ENCODE results near the gene STIM1.
A peak's percentile ranks its signal among the peaks of the same experiment; 100 is the strongest.
"Not testable (repeated sequence)": the region's sequence is repeated elsewhere in the genome, so short reads cannot be mapped to it uniquely, and the experiment has no call there.

The STIM1 gene

GRCh38 chr11:3854977-3855807 lies at the start of gene STIM1:
Gene STIM1 (plus strand): TSS chr11:3855664. CDS start chr11:3856271, 607 bp downstream.
- DNase-seq, result peak; percentile 93 to 97

DNA sequence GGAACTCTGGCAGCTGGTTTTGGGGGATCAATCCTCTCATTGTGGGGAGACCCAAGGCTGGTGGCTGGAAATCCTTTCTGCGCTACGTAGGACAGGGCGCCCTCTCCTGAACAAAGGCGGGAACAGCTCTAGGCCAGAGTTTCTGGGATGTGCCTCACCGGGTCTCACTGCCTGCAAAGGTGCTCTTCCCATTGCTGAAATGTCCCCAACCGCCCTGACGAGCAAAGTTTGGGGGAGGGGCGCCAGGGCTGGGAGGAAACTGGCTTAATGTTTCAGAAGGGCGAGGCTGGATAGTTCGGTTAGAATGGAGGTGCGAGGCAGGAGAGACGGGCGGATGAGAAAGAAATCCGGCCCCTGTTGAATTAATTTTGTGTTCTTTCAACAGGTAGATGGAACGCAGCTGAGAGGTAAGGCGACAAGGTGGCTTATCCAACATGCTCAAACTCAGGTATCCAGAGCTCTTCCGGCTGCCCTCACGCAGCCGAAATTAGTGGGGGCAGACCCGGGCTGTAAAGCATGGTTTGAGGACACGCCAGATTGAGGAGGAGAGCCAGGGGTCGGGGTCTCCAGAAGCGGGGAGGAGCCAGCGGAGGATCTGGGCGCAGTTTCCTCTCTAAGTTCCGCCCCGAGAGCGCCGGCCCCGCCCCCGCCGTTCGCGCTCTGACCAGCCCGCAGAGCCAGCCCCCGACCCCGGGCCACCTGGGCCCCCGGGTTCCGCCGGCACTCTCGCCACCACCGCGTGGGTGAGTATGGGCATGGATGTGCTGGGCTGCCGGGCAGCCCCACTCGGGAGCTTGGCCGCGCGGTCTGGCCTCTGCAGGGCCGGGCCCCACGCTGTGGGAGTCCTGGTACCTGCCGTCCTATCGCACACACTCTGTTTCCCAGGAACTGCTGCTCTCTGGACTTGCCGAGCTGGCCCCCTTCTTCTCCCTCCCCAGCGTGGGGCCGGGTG lies 47.3 kb upstream of the STIM1 start, which contains the start of gene PGAP2:
Gene PGAP2, plus strand, starts transcription at position 652 of the 952 bp plus-strand sequence. CDS start 2,700 bp downstream, outside the sequence.
- peak in 1 of 2 experiments; percentile 34 for DNase-seq

- DNase-seq, result peak in 1 of 2 experiments; percentile 9
Observed at GRCh38 chr11:3808861-3809623, 46.4 kb upstream of the STIM1 start.

GRCh38 chr11:3809624-3809928 lies 45.9 kb upstream of the STIM1 start:
- DNase-seq, result no peak

DNA sequence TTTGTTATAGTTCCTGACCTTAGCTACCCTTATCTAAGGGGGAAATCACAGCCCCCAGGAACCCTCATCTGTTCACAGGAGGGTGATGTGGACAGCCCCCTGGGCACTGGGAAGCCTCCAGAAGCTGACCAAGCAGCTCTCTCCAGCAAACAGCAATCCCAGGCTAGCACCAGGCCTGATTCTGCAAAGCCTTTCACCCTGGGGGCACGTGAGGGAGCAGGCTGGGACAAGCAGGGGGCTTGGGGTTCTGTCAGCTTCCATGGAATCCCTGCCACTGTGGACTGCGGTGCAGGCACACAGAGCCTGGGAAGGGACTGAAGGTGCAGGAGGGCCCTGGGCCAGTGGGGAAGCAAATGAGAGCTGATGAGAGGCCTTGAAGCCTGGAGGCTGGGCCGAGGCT lies 45.0 kb upstream of the STIM1 start:
- DNase-seq, result no peak

DNA sequence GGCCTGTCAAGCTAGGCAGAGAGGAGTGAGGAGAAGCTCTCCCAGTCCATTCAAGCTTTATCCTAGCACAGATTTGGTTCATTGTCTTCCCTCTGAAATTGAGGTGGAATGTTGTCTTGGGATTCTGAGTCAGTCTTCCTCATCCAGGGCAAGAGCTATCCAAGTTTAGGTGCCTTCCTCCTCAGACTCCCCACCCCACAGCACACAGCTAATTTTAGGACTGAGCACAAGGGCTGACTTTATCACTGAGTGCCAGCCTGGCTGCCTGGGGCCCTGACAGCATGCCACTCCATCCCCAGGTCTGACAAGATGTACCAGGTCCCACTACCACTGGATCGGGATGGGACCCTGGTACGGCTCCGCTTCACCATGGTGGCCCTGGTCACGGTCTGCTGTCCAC lies 44.5 kb upstream of the STIM1 start:
- DNase-seq, result no peak

DNA sequence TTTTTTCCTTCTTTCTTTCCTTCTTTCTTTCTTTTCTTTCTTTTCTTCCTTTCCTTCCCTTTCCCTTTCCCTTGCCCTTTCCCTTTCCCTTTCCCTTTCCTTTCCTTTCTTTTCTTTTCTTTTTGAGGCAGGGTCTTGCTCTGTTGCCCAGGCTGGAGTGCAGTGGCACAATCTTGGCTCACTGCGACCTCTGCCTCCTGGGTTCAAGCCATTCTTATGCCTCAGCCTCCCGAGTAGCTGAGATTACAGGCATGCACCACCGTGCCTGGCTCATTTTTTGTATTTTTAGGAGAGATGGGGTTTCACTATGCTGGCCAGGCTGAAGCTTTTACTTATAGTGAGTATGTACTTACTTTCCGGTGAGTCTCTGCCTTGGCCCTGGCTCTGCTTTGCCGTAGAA lies 40.6 kb upstream of the STIM1 start:
- not testable (repeated sequence) for DNase-seq

DNA sequence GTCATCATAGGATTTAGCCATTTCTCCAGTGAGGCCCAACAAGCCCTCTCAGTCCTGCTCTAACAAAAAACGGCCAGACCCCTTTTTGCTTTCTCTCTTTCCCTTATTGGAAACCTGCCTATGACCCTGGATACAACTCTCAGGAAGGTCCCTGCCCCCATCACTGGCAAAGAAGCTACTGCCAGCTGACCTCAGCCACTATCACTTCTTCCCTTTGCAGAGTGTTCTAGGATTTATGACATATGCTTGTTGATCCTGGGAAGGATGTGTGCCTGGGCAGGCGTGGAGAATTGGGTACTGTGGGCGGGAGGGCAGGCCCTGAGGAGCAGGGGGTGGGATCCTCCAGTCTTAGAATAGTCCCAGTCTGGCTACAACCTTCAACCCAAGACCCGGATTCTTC lies 39.6 kb upstream of the STIM1 start:
- no peak for DNase-seq

- DNase-seq, result no peak
Observed at GRCh38 chr11:3816673-3817072, 38.8 kb upstream of the STIM1 start.

DNA sequence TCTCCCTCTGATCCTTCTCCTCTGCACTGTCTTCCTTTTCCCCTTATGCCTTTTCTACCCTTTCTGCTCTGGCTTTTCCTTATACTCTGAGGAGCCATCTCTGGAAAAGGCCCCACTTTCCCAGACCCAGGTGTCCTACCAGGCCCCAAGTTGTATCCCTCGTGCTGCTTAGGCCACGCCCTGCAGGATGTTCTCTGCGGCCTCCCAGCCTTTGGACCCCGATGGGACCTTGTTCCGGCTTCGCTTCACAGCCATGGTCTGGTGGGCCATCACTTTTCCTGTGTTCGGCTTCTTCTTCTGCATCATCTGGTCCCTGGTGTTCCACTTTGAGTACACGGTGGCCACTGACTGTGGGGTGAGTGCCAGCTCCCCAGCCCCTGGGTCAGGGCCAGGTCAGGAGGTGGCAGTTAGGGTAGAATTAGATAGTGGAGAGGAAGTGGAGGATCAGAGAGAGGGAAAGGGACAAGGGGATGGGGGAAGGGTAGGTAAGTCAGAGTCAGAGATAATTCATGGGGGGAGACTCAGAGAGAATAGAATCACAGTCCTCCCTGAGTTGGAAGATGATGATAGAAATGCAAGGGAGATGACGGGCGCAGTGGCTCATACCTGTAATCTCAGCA lies 38.2 kb upstream of the STIM1 start:
- no peak for DNase-seq

- DNase-seq, result no peak
Observed at GRCh38 chr11:3820971-3821370, 34.5 kb upstream of the STIM1 start.

DNA sequence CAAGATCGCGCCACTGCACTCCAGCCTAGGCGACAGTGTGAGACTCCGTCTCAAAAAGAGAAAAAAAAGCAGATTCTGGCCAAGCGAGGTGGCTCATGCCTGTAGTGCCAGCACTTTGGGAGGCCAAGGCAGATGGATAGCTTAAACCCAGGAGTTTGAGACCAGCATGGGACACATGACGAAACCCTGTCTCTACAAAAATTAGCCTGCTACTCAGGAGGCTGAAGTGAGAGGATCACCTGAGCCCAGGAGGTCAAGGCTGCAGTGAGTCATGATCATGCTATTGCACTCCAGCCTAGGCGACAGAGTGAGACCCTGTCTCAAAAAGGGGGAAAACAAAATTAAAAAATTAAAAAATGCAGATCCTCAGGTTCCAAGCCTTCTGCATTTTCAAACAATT lies 33.2 kb upstream of the STIM1 start:
- no peak for DNase-seq

GRCh38 chr11:3823303-3823702 lies 32.2 kb upstream of the STIM1 start:
- DNase-seq, result peak in 1 of 2 experiments; percentile 46

- no peak for DNase-seq
Observed at GRCh38 chr11:3823762-3824506, 31.5 kb upstream of the STIM1 start.

GRCh38 chr11:3824714-3825472 lies 30.6 kb upstream of the STIM1 start:
- no peak for DNase-seq

DNA sequence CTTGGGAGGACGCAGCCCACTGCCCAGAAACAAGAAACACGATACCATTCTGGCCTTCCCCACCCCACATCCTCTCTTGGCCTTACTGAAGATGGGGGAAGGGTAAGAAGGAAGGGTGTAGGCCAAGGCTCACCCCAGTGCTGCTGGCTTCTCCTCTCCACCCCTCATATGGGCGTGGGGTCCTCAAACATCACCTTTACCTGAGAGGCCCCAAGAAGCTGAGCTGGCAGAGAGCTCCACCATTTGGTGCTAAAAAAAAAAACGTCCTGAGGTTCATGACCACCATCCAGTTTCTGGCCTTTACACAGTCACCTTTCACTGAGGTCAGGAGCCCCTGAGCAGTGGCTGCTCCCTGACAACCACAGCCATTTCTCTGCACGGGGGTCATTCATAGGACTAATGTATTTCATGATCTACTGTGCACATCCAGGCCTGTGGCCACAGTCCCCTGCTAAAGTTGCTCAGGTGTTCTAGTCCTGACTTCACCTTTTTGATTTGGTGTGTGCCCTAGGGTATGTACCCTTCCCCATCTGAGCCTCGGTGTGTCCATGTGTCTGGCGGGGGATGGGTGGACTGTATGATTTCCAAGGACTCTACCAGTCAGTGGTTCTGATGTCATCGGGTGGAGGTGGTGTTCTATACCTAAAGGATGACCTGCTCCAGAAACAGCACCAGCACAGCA lies 29.9 kb upstream of the STIM1 start:
- no peak for DNase-seq

DNA sequence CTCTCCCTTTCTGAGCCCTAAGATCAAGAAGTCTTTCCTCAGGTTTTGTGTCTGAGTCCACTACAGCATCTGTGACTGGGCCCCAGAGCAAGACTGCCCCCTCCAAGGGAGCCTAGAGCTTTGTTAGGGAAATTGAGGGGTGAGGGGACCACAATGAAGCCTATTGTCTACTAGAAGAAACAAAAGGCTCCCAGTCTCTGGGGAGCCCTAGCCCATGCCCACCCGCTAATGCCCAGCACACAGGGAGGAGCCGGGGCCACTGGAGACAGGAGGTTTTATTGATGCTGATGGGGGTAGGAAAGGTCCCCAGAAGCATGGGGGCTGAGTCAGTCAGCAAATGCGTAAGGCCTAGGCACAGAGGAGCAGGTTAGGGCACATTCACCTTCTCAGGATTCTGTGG lies 28.7 kb upstream of the STIM1 start:
- DNase-seq, result no peak

DNA sequence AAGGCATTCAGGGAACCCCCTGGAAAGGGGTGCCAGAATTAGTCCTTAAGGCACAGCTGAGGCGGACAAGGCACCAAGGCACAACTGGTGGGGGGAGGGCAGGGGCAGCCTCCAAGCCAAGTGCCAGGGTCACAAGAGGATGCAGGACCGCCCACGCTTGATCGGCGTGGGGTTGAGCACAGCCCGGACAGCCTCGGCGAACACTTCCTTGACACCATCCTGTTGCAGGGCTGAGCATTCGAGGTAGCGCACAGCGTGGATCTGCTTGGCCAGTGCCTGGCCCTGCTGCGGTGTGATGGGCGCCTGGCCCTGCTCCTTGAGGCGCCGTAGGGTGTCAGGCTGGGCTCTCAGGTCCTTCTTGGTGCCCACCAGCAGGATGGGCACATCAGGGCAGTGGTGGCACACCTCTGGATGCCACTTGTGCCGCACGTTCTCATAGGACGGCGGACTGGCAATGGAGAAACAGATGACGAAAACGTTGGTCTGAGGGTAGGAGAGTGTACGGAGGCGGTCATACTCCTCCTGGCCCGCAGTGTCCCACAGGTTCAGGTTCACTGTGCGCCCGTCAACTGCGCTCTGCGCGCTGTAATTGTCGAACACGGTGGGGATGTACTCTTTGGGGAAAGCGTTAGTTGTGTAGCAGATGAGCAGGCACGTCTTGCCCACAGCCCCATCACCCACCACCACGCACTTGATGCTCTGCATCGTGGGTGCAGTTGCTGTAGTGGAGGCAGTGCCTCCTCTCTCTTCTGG lies 27.9 kb upstream of the STIM1 start:
- no peak for DNase-seq

DNA sequence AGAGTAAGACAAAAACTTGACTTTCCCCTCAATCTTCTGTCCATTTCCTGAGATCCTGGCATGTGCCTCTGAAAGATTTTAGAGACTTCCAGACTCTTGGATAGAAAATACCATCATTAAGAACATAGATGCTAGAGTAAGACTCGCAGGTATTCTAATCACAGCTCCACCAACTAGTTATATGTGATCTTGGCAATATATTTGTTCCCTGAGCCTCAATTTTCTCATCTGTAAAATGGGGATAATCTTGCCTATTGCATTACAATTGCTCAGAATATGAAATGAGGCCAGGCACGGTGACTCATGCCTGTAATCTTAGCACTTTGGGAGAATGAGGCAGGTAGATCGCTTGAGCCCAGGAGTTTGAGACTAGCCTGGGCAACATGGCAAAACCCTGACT lies 25.4 kb upstream of the STIM1 start:
- no peak for DNase-seq

DNA sequence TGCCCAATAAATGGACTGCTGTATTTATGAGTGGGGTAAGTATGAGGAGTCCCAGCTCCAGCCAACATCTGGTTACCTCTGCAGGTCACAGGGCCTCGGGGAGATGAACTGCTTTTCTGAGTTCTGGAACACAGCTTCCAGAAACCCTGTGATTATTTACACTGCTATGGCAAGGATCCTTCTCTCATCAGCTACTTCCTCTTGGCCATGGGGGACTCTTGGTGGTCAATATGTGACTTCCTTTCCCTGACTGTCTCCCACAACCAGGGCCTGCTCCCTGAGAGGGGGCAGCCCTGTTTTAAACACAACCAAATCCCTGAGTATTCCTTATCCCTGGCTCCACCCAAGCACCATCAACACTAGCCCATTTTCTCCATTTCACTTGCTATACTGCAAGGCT lies 24.7 kb upstream of the STIM1 start:
- DNase-seq, result no peak
